Measurements from ENCODE around the gene CACNA1C.

CACNA1C gene

DNA sequence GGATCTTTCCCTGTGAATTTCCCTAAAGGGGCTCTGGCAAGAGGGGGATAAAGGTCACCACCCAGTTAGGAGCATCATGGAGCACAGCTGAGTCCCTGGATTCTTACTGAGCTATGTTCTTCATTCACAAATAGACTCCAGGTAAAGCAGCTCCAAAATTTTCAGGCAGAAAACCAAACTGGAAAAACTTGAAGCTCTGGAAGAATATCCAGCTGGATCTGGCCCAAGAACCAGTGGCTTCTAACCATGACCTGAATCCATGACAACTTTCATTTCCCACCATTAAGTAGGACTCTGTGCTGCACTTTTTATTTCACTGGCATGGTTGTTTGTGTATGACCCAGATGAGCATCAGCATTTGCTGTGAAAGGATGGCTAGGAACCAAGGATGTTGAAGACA, 561.6 kb downstream of the CACNA1C start:
- DNase-seq, result no peak

GRCh38 chr12:2615665-2616402, 563.0 kb downstream of the CACNA1C start:
- no peak for DNase-seq

GRCh38 chr12:2616763-2617162, 564.0 kb downstream of the CACNA1C start:
- DNase-seq, result no peak

DNA sequence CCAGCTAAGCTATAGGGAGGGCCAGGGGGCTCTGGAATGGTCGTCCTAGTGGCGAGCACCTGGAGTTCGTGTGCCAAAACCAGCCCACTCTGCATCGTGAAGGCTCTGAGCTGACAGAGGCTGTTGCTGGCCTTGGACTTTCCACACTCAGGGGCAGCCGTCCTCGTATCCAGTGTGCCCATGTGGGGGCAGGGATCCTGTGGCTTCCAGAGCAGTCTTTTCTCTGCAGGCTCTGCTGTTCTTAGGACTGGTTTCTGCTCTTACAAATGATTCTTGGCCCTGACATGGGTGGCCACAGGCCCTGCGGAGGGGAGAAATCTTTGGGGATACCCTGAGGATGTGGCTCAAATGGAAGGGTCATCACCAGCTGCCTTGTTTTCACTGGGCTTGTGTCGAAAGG, 564.6 kb downstream of the CACNA1C start:
- no peak for DNase-seq

GRCh38 chr12:2618291-2618995, 565.7 kb downstream of the CACNA1C start:
- no peak for DNase-seq

- DNase-seq, result no peak
Observed at GRCh38 chr12:2619136-2619535, 566.3 kb downstream of the CACNA1C start.

- no peak for DNase-seq
Observed at GRCh38 chr12:2622460-2622859, 569.7 kb downstream of the CACNA1C start.

DNA sequence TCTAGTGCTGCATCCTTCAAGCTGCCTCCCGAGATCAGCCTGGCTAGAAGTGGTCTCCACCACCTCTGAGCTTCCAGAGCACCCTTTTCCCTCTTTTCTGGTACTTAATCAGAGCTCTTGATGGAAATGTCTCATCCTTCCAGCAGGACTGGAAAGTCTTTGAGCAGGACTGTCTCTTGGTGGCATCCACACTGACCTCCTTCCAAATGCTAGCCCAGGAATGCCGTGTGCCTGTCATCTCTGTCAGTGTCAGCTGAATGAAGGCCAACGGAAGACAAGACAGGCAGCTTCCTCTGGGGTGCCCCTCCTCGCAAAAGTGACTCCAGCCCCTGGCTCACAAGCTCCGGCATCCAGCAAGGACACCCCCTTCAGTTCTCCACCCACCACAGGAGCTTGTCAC, 570.7 kb downstream of the CACNA1C start:
- DNase-seq, result no peak

- DNase-seq, result no peak
Observed at GRCh38 chr12:2624543-2625288, 571.9 kb downstream of the CACNA1C start.

DNA sequence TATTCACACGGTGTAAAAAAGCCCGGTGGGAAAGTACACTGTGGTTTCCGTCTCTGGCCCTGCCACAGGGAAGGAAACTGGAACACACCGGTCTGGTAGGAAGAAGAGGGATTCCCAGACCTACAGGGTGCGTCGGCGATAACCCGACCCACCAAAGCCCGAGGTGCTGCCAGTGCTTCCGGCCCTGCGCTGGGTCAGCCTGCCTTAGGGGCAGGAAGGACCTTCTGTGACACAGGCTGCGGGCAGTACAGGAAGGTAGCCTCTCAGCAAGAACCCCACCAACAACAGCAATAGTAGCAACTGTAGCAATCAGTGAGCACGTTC, 572.5 kb downstream of the CACNA1C start:
- DNase-seq, result no peak

DNA sequence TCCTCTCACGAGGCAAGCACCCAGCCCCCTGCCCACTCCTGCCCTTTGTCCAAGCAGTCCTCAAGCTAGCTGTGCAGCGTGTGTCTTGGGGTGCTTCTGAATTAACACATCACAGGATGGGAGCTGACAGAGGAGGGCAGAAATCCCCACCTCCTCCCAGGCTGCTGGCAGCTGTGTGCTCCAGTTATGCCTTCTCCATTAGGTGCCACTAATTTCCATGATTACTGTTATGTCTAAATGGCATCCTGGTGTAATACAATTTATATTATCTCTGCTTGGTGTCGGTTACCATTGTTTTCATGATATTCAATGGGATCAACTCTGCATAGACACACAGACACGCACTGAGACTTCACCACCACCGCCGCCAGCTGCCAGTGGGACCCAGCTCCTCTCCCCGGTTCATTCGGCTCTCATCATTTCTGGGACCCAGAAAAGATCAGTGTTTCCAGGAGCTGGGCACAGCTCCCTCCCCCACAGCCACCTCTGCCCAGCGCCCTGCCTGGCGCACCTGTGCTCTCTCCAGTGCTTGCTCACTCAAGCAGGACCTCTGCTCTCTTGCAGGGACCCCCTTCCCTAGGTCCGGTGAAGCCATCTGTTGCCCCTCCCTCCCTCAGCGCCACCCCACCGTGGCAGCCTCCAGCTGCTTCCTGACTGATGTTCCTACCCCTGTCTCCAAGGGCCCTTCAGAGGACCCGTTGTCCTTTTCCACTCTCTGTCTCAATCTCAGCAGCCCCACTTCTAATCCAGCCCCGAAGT, 574.5 kb downstream of the CACNA1C start:
- no peak for DNase-seq

- DNase-seq, result no peak
Observed at GRCh38 chr12:2627835-2628191, 575.0 kb downstream of the CACNA1C start.

GRCh38 chr12:2628401-2628800, 575.6 kb downstream of the CACNA1C start:
- DNase-seq, result no peak

GRCh38 chr12:2629051-2629450, 576.3 kb downstream of the CACNA1C start:
- DNase-seq, result no peak

DNA sequence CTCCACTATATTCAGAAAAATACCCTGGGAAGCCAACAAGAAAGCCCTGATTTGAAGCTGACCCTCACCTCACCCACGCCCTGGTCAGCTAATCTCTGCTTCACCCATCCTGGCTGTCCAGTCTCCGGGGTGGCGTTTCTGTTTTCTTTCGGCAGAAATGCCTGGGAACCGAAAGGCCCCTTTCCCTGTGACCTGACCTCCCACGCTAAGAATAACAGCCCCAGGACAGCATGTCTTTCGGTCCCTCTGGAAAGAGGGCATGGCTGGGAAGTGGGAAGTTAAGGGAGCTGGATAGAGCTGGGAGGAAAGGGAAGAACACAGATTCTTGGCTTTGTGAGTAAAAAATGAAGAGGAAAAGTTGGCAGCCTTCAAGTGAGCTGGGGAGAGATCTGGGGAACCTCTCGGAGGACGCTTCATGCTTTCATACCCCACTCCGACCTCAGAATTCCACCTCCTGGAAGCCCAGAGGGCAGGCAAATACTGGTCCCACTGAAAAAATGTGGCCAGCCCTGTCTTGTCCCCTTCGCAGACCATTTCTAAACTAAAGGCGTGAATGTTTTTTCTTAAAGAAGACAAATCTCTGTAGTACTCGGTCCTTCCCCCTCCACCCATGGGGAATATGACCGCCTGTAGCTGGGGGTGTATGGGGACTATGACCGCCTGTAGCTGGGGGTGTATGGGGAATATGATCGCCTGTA, 579.0 kb downstream of the CACNA1C start:
- DNase-seq, result no peak

DNA sequence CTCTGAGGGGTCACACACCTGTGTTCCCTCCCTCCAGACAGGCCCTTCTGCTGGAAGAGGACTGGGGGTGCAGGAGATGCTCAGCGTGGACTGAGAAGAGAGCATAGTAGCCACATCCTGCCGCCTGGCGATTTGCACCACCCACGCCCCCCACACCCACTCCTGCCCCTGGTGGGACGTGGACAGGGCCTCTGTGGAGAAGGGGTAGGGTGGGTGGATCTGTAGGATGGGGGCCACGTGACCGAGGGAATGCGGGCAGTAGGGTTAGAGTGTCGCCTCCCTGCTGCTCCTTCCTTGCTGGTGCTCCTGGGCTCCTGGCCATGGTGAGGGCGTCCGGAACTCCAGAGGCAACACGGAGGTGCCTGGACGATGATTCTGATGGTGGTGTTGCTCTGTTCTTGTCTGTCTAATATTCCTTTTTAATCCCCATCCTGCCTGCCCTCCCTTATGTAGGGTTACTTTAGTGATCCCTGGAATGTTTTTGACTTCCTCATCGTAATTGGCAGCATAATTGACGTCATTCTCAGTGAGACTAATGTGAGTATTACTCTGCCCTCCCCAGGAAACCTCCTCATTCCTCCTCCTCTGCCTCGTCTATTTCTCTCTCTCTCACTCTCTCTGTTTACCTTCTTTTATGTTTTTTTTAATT, 580.5 kb downstream of the CACNA1C start:
- DNase-seq, result no peak

- no peak for DNase-seq
Observed at GRCh38 chr12:2633825-2634200, 581.0 kb downstream of the CACNA1C start.

GRCh38 chr12:2634471-2634870, 581.7 kb downstream of the CACNA1C start:
- no peak for DNase-seq

GRCh38 chr12:2636741-2637340, 584.1 kb downstream of the CACNA1C start:
- DNase-seq, result no peak

DNA sequence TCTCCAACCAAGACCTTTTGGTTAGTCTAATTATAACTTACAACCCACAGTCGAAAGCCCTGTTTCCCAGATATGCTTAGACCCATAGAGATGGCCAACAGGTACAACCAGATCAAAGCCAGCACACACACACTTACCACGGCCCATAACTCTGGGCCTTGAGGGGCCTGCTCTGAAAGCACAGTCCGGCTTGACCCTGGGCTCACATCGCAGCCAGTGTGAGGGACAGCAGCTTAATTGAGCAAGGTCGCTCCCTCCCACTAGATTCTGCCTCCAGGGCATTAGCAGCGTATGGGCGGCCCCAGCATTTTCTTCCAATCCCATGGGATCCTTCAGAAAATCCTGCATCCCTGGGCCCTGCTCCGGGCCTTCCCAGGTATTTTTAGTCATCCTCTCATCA, 584.6 kb downstream of the CACNA1C start:
- no peak for DNase-seq

DNA sequence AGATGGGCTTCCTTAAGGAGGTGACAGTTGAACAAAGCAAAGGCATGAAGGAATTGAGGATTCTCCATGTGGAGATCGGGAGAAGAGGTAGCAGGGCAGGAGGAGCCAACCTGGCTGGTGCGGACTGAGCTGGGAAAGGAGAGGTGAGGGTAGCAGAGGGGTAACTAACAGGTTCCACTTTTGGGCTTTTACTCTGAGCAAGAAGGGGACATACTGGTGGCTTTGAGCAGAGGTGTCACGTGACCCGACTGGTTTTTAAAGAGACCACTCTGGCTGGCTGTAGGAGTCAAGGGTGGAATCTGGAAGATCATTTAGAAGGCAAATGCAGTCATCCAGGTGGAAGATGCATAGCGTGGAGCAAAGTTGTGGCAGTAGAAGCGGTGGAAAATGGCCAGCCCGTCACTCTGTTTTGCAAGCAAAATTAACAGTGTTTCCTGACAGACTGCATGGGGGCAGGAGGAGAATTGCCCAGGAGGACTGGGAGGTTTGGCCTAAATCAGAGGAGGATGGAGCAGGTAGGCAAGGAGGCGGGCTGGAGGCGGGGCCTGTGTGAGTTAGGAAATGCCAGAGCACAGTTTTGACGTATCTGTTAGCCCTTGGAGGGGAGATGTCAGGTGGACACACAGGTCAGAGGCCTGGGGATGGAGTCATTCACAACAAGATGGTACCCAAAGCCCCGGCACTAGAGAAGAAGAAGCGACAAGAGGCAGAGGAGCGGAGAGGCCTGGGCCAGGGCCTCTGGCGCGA, 585.7 kb downstream of the CACNA1C start:
- no peak for DNase-seq
